Skeletal muscle satellite cell (primary cell): ENCODE data around the gene LOXHD1.

Experiments
- H3K27me3 ChIP-seq: 2 replicates; pipeline ENCODE4 v1.7.0; 2013; ENCODE audit warnings: low read length; ENCODE audit not compliant: control insufficient read depth, insufficient read depth
- H3K36me3 ChIP-seq: 2 replicates; pipeline ENCODE4 v1.7.0; 2013; ENCODE audit warnings: mild to moderate bottlenecking, control low read depth, low read length; ENCODE audit not compliant: insufficient read depth
- H3K4me1 ChIP-seq: 2 replicates; pipeline ENCODE4 v1.7.0; 2013; ENCODE audit warnings: low read length; ENCODE audit not compliant: control insufficient read depth, insufficient read depth
- H3K4me2 ChIP-seq: 2 replicates; pipeline ENCODE4 v1.7.0; 2013; ENCODE audit warnings: mild to moderate bottlenecking, low read length
- H3K4me3 ChIP-seq: 2 replicates; pipeline ENCODE4 v1.7.0; 2013; ENCODE audit warnings: low read length
- H3K9ac ChIP-seq: 2 replicates; pipeline ENCODE4 v1.7.0; 2013; ENCODE audit warnings: mild to moderate bottlenecking, low read depth, low read length, moderate library complexity
- H3K9me3 ChIP-seq: replicated peaks from 2 replicates; pipeline ENCODE4 v1.7.0; 2013; ENCODE audit warnings: mild to moderate bottlenecking, control low read depth, low read length

LOXHD1 gene

GRCh38 chr18:46481048-46481846 lies 175.8 kb downstream of the LOXHD1 start:
- Histone ChIP-seq H3K4me3 (no peak overlapping the region), H3K36me3 (no peaks in the 10 kb centered on the region), H3K9me3 (no peaks in the 10 kb centered on the region), H3K27me3 (peaks cover 4% of the 10 kb centered on the region), H3K4me1 (no peaks in the 10 kb centered on the region), H3K9ac (no peak overlapping the region), H3K4me2 (no peak overlapping the region)

GRCh38 chr18:46480226-46480625 lies 176.8 kb downstream of the LOXHD1 start:
- H3K4me3 ChIP-seq: no peak overlapping the region
- no peaks in the 10 kb centered on the region for H3K4me1 ChIP-seq
- no peak overlapping the region for H3K4me2 ChIP-seq
- no peaks in the 10 kb centered on the region for H3K36me3 ChIP-seq
- H3K27me3 ChIP-seq: peaks cover 4% of the 10 kb centered on the region
- H3K9ac ChIP-seq: no peak overlapping the region
- no peaks in the 10 kb centered on the region for H3K9me3 ChIP-seq

- no peak overlapping the region for H3K4me3 ChIP-seq
- H3K36me3 ChIP-seq: no peaks in the 10 kb centered on the region
- H3K4me1 ChIP-seq: no peaks in the 10 kb centered on the region
- H3K4me2 ChIP-seq: no peak overlapping the region
- H3K9ac ChIP-seq: no peak overlapping the region
- no peaks in the 10 kb centered on the region for H3K9me3 ChIP-seq
- H3K27me3 ChIP-seq: peaks cover 4% of the 10 kb centered on the region
These were observed 178.2 kb downstream of the LOXHD1 start for GRCh38 chr18:46478796-46479195.

GRCh38 chr18:46477425-46478011 lies 179.5 kb downstream of the LOXHD1 start:
- Histone ChIP-seq H3K27me3 (peaks cover 4% of the 10 kb centered on the region), H3K36me3 (no peaks in the 10 kb centered on the region), H3K9me3 (no peaks in the 10 kb centered on the region), H3K9ac (no peak overlapping the region), H3K4me1 (no peaks in the 10 kb centered on the region), H3K4me2 (no peak overlapping the region), H3K4me3 (no peak overlapping the region)

- H3K27me3 ChIP-seq: peaks cover 4% of the 10 kb centered on the region
- no peak overlapping the region for H3K4me3 ChIP-seq
- H3K4me1 ChIP-seq: no peaks in the 10 kb centered on the region
- H3K36me3 ChIP-seq: no peaks in the 10 kb centered on the region
- no peak overlapping the region for H3K9ac ChIP-seq
- H3K9me3 ChIP-seq: no peaks in the 10 kb centered on the region
- H3K4me2 ChIP-seq: no peak overlapping the region
These were observed 181.6 kb downstream of the LOXHD1 start for GRCh38 chr18:46475390-46475752.

GRCh38 chr18:46474487-46475389 lies 182.3 kb downstream of the LOXHD1 start:
- Histone ChIP-seq H3K4me2 (no peak overlapping the region), H3K36me3 (no peaks in the 10 kb centered on the region), H3K4me1 (no peaks in the 10 kb centered on the region), H3K4me3 (no peak overlapping the region), H3K9me3 (no peaks in the 10 kb centered on the region), H3K9ac (no peak overlapping the region), H3K27me3 (peaks cover 7% of the 10 kb centered on the region)

GRCh38 chr18:46471809-46472498 lies 185.1 kb downstream of the LOXHD1 start:
- no peak overlapping the region for H3K9ac ChIP-seq
- no peaks in the 10 kb centered on the region for H3K9me3 ChIP-seq
- no peak overlapping the region for H3K4me2 ChIP-seq
- H3K36me3 ChIP-seq: no peaks in the 10 kb centered on the region
- no peaks in the 10 kb centered on the region for H3K4me1 ChIP-seq
- peaks cover 7% of the 10 kb centered on the region for H3K27me3 ChIP-seq
- no peak overlapping the region for H3K4me3 ChIP-seq

GRCh38 chr18:46470714-46471113 lies 186.3 kb downstream of the LOXHD1 start:
- Histone ChIP-seq H3K27me3 (peaks cover 3% of the 10 kb centered on the region), H3K4me3 (no peak overlapping the region), H3K4me2 (no peak overlapping the region), H3K9me3 (no peaks in the 10 kb centered on the region), H3K9ac (no peak overlapping the region), H3K36me3 (no peaks in the 10 kb centered on the region), H3K4me1 (no peaks in the 10 kb centered on the region)

GRCh38 chr18:46469186-46469915 lies 187.7 kb downstream of the LOXHD1 start:
- Histone ChIP-seq H3K9ac (no peak overlapping the region), H3K36me3 (no peaks in the 10 kb centered on the region), H3K4me2 (no peak overlapping the region), H3K4me3 (no peak overlapping the region), H3K4me1 (no peaks in the 10 kb centered on the region), H3K27me3 (peaks cover 7% of the 10 kb centered on the region), H3K9me3 (no peaks in the 10 kb centered on the region)

- Histone ChIP-seq H3K36me3 (no peaks in the 10 kb centered on the region), H3K27me3 (peaks cover 7% of the 10 kb centered on the region), H3K9ac (no peak overlapping the region), H3K4me1 (no peaks in the 10 kb centered on the region), H3K4me2 (no peak overlapping the region), H3K4me3 (no peak overlapping the region), H3K9me3 (no peaks in the 10 kb centered on the region)
These were observed 188.4 kb downstream of the LOXHD1 start for GRCh38 chr18:46468426-46469180.
